Measurements from ENCODE around the gene NR3C2. TPM values are rescaled to one million over a fixed set of nuclear protein-coding genes. Genes with fewer than 3 reads are reported as not detected.

Gene NR3C2
- total and polyA plus RNA-seq, 2 experiments from 2014 or later: 1.2 to 3.0 TPM

DNA sequence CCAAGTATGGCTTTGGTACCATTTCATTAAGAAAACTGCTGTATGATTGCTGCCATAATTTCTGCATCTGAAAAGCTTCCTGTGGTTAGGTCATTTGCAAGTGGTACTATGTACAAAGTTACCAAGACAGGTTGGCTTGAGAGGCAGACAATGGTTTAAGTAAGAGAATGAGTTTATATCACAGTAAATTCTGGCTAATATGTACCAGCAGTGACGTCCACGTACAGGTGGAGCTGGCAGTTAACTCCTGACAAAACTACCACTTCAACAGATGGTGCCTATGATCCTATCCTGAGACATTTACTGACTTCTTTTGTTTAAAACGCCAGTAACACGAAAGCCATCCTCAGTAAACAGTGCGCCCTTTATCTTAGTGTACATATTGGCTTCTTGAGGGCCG, 198.4 kb downstream of the NR3C2 start (continued):
- TF ChIP-seq ZNF462 (CRISPR knock-in tag; IDR thresholded peaks at IDR 0.05) (no peak), EZH2phosphoT487 (IDR thresholded peaks at IDR 0.05; ENCODE audit: unreplicated experiment) (no peak), REST (IDR thresholded peaks at IDR 0.05; ENCODE audit: unreplicated experiment) (no peak), ZNF114 (CRISPR knock-in tag; IDR thresholded peaks at IDR 0.05) (no peak), POLR2AphosphoS5 (IDR thresholded peaks at IDR 0.05; ENCODE audit: low read depth) (no peak)

- Mint-ChIP-seq H3K9me3 (no peaks in the 10 kb centered on the region), H3K27ac (no peak overlapping the region), H3K27me3 (ENCODE audit: insufficient read depth, low read depth, poor library complexity) (peaks cover 3% of the 10 kb centered on the region), H3K4me1 (no peaks in the 10 kb centered on the region), H3K36me3 (ENCODE audit: low read depth) (no peaks in the 10 kb centered on the region), H3K4me3 (no peak overlapping the region)
- no peak for DNase-seq (ENCODE audit: low spot score)
- Histone ChIP-seq H3K4me1 (ENCODE audit: insufficient read depth) (no peaks in the 10 kb centered on the region), H3K27ac (ENCODE audit: low read depth) (no peak overlapping the region), H3K9me2 (ENCODE audit: insufficient read depth) (no peaks in the 10 kb centered on the region), H3F3A (replicated peaks; ENCODE audit: low read depth) (no peaks in the 10 kb centered on the region), H3K4me2 (no peak overlapping the region), H3K79me2 (replicated peaks; ENCODE audit: insufficient read depth) (no peaks in the 10 kb centered on the region), H3K36me3 (ENCODE audit: insufficient read depth) (no peaks in the 10 kb centered on the region), H3K27me3 (ENCODE audit: insufficient read depth) (no peaks in the 10 kb centered on the region), H3K4me3 (no peak overlapping the region), H4K20me1 (replicated peaks; ENCODE audit: insufficient read depth) (no peaks in the 10 kb centered on the region), H2AFZ (no peak overlapping the region)
- no peak for ATAC-seq
- TF ChIP-seq POLR2AphosphoS5 (IDR thresholded peaks at IDR 0.05; ENCODE audit: low read depth): no peak
- no peak for TF ChIP-seq REST (IDR thresholded peaks at IDR 0.05; ENCODE audit: unreplicated experiment)
- no peak for TF ChIP-seq STAT1 (IDR thresholded peaks at IDR 0.05; ENCODE audit: unreplicated experiment)
- TF ChIP-seq ZNF331 (CRISPR knock-in tag; IDR thresholded peaks at IDR 0.05; ENCODE audit: low read depth): no peak
Measured at GRCh38 chr4:148240241-148240640, 202.0 kb downstream of the NR3C2 start.
